ENCODE results near the gene CHST13. TPM values are rescaled to one million over a fixed set of nuclear protein-coding genes. Genes with fewer than 3 reads are reported as not detected.

The CHST13 gene
- total RNA-seq, 1 experiment from 2014 or later, result 1.3 TPM

GRCh38 chr3:126553284-126554084 lies 29.5 kb downstream of the CHST13 start:
- no peak for DNase-seq (ENCODE audit: low spot score)

- DNase-seq (ENCODE audit: low spot score), result no peak
These were observed 30.9 kb downstream of the CHST13 start for GRCh38 chr3:126554560-126555525.

DNA sequence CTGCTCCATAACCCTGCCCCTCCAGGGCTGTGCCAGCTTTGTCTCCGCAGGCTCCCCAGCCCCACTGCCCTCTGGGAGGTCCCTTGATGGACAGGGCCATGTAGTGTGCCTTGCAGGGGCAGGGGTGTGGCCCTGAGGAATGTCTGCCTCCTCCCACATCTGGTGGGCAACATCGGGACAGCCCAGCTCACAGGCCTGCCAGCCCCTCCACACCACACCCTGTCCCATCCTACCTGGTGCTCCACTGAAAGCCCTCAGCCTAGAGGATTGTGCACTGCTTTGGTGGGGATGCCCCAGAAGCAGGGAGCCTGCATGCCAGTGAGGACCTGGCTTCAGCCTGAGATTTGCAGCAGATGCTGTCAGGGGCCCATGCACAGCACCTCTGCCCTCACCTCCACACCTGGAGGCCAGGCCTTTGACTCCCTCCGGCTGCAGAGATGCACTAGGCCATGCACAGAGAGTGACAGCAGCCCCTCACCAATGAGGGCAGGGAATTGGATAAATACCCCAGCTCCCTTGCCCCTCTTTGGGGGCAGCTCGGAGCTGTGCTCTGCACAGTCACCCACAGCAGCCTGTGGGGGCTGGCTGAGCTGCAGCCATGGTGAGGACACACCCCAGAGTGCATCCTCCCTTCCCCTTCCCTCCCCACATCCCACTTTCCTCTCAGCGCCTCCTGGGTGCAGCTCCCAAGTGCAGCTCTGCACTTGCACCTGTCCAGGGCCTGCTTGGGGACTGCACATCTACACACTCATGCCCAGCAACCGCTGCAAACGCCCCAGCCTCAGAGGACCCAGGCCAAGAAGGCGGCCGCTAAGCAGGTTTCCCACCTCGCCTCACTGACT lies 32.1 kb downstream of the CHST13 start:
- no peak for DNase-seq (ENCODE audit: low spot score)

DNA sequence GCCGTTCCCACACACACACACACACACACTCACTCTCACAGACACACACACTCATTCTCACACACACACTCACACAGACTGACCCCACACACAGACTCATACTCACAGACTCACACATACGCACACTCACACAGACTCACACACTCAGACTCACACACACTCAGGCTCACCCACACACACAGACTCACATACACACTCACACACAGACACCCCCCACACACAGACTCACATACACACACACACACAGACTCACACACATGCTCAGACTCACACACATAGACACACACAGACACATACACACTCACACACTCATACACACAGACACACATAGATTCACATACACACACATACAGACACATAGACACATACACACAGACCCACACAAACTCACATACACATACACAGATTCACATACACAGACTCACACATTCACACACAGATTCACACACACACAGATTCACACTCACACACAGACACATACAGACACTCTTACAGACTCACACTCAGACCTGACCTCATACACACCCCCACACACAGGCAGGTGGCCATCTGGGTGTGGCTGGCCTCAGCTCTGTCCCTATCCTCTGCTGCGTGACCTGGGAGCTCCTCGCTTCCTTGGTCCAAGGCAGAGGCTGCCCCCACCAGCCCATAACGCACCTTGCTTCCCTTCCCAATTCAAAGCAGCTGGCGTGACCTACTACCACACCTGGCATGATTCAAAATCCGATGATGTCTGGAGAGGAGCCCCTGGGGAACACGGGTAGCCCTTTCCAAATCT lies 32.9 kb downstream of the CHST13 start:
- DNase-seq (ENCODE audit: low spot score), result no peak

DNA sequence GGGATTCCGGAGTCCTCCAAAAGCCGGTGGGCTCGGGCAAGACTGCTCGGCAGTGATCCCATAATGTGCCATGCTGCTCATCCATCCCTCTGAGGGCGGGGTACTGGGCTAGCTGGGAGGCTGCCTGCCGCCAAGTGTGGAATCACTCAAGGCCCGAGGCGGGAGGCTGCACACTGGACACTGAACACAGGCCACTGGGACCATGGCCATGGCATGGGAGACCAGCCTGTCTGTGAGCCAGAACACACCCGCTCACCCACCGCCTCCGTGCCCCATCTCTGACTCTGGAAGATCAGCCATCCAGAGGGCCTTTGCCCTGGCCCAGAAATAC lies 33.4 kb downstream of the CHST13 start:
- DNase-seq (ENCODE audit: low spot score), result no peak

GRCh38 chr3:126557761-126558160 lies 33.8 kb downstream of the CHST13 start:
- no peak for DNase-seq (ENCODE audit: low spot score)

- DNase-seq (ENCODE audit: low spot score), result no peak
These were observed 34.5 kb downstream of the CHST13 start, which contains the start of gene C3orf22 for GRCh38 chr3:126558336-126559071. Gene C3orf22, minus strand, starts transcription at chr3:126558932. Its CDS starts 5,542 bp downstream, at chr3:126553390.

DNA sequence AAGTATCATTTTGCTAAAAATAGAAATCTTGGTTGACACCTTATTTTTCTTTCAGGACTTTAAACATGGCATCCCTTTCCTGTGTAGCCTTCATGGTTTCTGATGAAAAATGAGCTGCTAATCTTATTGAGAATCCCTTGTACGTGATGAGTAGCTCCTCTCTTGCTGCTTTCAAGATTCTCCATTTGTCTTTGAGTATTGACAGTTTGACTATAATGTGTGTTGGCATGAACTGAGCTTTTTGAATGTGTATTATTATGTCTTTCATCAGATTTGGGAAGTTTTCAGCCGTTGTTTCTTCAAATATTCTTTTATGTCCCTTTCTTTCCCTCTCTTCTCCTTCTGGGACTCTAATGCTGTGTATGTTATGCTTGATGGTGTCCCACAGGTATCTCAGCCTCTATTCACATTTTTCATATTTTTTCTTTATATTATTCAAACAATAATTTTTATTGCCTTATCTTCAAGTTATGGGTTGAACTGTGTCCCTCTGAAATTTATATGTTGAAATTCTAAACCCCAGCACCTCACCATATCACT lies 38.9 kb downstream of the CHST13 start:
- DNase-seq (ENCODE audit: low spot score), result no peak

DNA sequence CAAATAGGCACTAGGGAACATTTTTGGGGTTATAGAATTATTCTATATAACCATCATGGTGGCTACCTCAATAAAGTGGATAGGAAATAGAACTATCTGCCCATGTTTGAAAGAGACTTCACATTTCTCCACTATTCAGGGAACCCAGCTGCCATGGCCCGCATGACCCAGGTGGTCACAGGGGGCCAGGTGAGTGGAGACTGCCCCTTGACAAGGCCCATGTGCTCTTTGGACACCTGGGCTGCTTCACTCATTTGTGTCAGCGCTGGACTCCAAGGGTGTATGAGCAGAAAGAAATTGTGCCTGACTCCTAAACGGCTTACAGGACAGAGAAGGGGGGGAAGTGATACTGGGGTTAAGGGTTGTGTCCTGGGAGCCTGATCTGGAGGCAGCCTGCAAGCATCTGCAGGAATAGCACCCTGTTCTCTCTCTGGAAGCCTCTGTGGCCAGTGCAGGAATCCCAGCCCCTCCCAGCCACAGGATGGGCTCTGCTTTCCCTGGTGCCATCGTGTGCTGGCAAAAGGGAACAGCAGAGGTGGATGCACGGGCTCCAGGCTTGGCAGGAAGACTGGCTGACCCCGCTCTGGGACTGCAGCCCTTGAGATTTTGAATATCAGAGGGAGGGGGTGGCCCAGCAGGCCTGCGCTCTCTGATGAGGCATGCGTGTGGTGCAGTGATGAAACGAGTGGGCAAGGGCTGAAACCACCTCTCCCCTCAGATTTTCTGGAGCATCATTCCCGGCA lies 43.9 kb downstream of the CHST13 start:
- peak; percentile 41 for DNase-seq (ENCODE audit: low spot score)

- no peak for DNase-seq (ENCODE audit: low spot score)
These were observed 44.9 kb downstream of the CHST13 start for GRCh38 chr3:126568776-126569342.

DNA sequence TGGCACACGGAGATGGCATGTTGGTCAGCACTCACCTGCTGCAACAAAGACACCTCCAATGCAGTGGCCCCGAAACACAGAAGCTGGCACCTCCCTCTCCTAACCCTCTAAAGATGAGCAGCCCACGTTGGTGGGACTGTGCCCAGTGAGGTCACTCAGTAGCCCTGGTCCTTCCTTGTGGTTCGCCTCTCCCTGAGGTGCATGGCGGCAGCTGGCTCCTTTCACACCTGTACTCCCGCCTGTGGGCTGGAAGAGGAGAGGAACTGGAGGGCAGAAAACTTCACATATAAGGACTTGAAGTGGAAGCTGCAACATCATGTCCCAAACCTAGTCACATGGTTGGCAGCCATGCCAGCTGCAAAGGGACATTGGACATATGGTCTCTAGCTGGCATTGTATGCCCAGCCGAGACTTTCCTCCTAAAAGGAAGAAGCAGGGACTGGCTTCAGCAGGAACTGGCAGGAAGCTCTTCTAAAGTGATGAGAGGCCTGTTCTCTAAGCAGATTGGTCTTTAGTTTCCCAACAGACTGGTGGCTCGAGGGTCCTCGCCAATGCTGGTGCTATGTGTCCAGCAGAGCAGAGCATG lies 45.5 kb downstream of the CHST13 start:
- no peak for DNase-seq (ENCODE audit: low spot score)

DNA sequence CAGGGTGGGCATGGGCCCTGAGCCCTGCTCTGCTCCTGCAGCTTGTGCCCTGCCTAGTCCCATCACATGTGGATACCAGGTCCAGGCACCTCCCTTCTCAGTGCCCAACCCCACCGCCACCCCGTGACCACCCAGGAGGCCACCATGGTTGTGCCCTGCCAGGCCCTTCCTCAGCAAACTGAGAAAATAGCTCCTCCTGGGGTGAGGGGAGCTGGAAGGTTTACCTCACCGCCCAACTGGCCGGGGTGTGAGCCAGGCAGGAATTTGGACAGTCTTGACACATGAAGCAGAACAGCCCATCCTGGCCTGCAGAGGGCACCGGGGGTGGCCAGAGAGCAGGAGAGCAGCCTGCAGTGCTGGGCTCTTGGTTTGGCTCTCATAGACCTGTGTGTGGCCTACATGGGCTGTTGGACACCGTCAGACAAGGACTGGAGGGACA lies 46.2 kb downstream of the CHST13 start:
- no peak for DNase-seq (ENCODE audit: low spot score)

- DNase-seq (ENCODE audit: low spot score), result no peak
These were observed 47.1 kb downstream of the CHST13 start for GRCh38 chr3:126571078-126571477.

- peak; percentile 14 for DNase-seq (ENCODE audit: low spot score)
These were observed 49.6 kb downstream of the CHST13 start for GRCh38 chr3:126573492-126574117.

DNA sequence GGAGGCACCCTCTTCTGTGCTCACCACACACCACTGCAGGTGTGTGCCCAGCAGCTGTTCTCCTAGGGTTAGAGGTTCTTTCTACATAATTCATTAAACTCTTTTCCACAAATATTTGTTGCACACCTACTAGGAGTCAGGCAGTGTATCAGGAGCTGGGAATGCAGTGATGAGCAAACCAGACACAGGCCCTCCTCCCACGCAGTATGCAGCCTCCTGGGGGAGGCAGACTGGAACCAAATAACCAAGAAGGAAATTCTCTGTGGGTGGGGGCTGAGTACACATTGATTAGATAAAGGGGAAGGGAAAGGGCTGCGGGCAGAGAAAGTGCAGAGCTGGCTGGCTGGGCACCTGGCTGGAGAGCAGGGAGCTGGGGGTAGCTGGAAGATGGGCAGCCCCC lies 53.3 kb downstream of the CHST13 start:
- no peak for DNase-seq (ENCODE audit: low spot score)

- DNase-seq (ENCODE audit: low spot score), result no peak
These were observed 54.7 kb downstream of the CHST13 start for GRCh38 chr3:126578702-126579101.

DNA sequence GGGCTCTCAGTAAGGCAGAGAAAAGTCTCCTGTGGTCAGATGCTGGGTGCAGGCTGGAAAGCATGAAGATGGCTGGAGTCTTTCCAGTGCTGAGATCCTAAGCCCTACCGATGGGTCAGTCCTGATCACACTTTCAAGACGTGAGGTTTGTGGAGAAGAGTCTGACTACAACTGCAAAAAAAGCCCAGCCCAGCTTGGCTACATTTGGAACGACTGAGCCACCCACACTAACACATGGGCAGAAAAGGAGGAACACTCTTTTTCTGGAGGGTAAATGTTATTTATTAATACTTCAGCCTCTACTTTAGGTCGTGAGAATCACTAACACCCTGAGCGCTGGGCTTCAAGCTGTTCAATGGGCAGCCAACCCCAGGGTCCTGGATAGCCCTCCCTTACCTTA lies 56.8 kb downstream of the CHST13 start:
- DNase-seq (ENCODE audit: low spot score), result no peak

GRCh38 chr3:126581569-126581968 lies 57.6 kb downstream of the CHST13 start:
- DNase-seq (ENCODE audit: low spot score), result no peak
